T-cell (primary cell): ENCODE data around the gene CNIH4. TPM values are rescaled to one million over a fixed set of nuclear protein-coding genes. Genes with fewer than 3 reads are reported as not detected.
A peak's percentile ranks its signal among the peaks of the same experiment; 100 is the strongest.

Experiments
- ATAC-seq, 4 experiments: fragments of 200-7000 bp in 3 of 4; fragments of 150-1000 bp in 1 of 4; cut with Tn5 transposase; replicated peaks in 1 of 4; 1 replicate in 3 of 4; 2 replicates in 1 of 4; pipeline ENCODE4 v1.10.0; 2021; ENCODE audit warnings: moderate library complexity in 3 of 4, mild to moderate bottlenecking in 2 of 4, moderate number of reproducible peaks in 1 of 4
- CTCF ChIA-PET, 2 donors: fragments of 300-600 bp; sonication (Branson Sonifier 250); formaldehyde crosslinking; loops; one replicate each; lab custom pipeline; 2022; ENCODE audit warnings: antibody characterized with exemption in 2 of 2; lab: Charles Lee
- POLR2A ChIA-PET, 2 donors: fragments of 300-600 bp; sonication (Branson Sonifier 250); formaldehyde crosslinking; loops; one replicate each; lab custom pipeline; 2022; ENCODE audit warnings: antibody characterized with exemption in 2 of 2; lab: Charles Lee
- DNase-seq, 35 experiments: peaks; one replicate each; pipeline versions ENCODE4 v3.0.0 to v3.0.0-alpha.2; 2013 to 2023
- H3K27ac ChIP-seq: one replicate; pipeline ENCODE4 v1.5.1; 2013; ENCODE audit warnings: low read length
- H3K27me3 ChIP-seq, 2 experiments: replicated peaks in 1 of 2; 1 replicate in 1 of 2; 2 replicates in 1 of 2; pipeline versions ENCODE4 v1.6.1 to v1.7.0; 2013; ENCODE audit warnings: low read length in 1 of 2, mixed read lengths in 1 of 2; ENCODE audit not compliant: control insufficient read depth in 2 of 2, insufficient read depth in 2 of 2; ENCODE audit errors: extremely low read depth in 1 of 2
- H3K36me3 ChIP-seq, 2 donors: 1 replicate in 1 of 2; 2 replicates in 1 of 2; pipeline versions ENCODE4 v1.6.1 to v1.7.0; 2013; ENCODE audit warnings: low read length in 1 of 2; ENCODE audit not compliant: control insufficient read depth in 2 of 2, insufficient read depth in 1 of 2; ENCODE audit errors: extremely low read depth in 1 of 2
- H3K4me1 ChIP-seq, 2 experiments: 1 replicate in 1 of 2; 2 replicates in 1 of 2; pipeline versions ENCODE4 v1.6.1 to v1.7.0; 2013; ENCODE audit warnings: low read length in 2 of 2, mixed read lengths in 1 of 2; ENCODE audit not compliant: insufficient read depth in 2 of 2, control insufficient read depth in 1 of 2; ENCODE audit errors: extremely low read depth in 1 of 2
- H3K4me3 ChIP-seq, 2 donors: 1 replicate in 1 of 2; 2 replicates in 1 of 2; pipeline versions ENCODE4 v1.5.1 to v1.7.0; 2013; ENCODE audit warnings: mild to moderate bottlenecking in 2 of 2, low read length in 1 of 2, moderate library complexity in 1 of 2; ENCODE audit not compliant: control insufficient read depth in 1 of 2; ENCODE audit errors: extremely low read depth in 1 of 2
- H3K9me3 ChIP-seq: 2 replicates; pipeline ENCODE4 v1.7.0; 2013
- H3K27ac Mint-ChIP-seq, 2 donors: one replicate each; pipeline ENCODE4 v1.8.0; 2020 to 2021; ENCODE audit warnings: mild to moderate bottlenecking in 2 of 2, mixed read lengths in 2 of 2
- H3K27me3 Mint-ChIP-seq, 2 donors: one replicate each; pipeline ENCODE4 v1.8.0; 2021 to 2022; ENCODE audit warnings: mixed read lengths in 2 of 2
- H3K36me3 Mint-ChIP-seq: one replicate; pipeline ENCODE4 v1.8.0; 2021; ENCODE audit warnings: mixed read lengths
- H3K4me1 Mint-ChIP-seq, 3 donors: one replicate each; pipeline ENCODE4 v1.8.0; 2020 to 2022; ENCODE audit warnings: mixed read lengths in 3 of 3, mild to moderate bottlenecking in 1 of 3
- H3K4me3 Mint-ChIP-seq, 3 donors: one replicate each; pipeline ENCODE4 v1.8.0; 2020 to 2022; ENCODE audit warnings: mild to moderate bottlenecking in 3 of 3, mixed read lengths in 3 of 3, moderate library complexity in 3 of 3
- H3K9me3 Mint-ChIP-seq, 3 donors: one replicate each; pipeline ENCODE4 v1.8.0; 2020 to 2022; ENCODE audit warnings: mixed read lengths in 3 of 3
- WGBS: methylation state at CpG from one replicate; pipeline ENCODE4 v1.1.5; 2013; ENCODE audit warnings: missing lambda C conversion rate; ENCODE audit not compliant: insufficient coverage; 5-methylcytosine and 5-hydroxymethylcytosine counted together
- total RNA-seq, 35 experiments: library from RNA in 6 of 35; stranded (reverse) in 6 of 35; fragments of 120-200 nt in 1 of 35; gene quantifications; one replicate each; pipeline versions ENCODE4 v1.2.1 to v1.2.4 and lab custom pipeline; 2013 to 2026

Gene CNIH4
- total RNA-seq, 5 donors from 2014 or later (not counting 1 experiment from before 2014, with no cell fraction given): 25.9 to 40.9 (median 38.8) TPM

DNA sequence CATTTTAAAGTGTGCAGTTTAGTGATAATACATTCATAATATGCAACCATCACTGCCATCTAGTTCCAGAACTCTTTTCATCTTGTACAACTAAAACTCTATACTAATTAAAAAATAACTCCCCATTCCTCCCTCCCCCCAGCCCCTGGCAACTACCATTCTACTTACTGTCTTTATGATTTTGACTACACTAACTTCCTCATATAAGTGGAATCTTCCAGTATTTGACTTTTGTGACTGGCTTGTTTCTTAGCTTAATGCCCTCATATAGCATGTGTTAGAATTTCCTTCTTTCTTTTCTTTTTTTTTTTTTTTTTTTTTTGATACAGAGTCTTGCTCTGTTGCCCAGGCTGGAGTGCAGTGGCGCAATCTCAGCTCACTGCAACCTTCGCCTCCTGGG is 25.4 kb upstream of the CNIH4 start:
- H3K4me1 ChIP-seq: peaks cover 17 to 21% of the 10 kb centered on the region in 2 experiments
- Mint-ChIP-seq H3K4me3 (peak overlapping the region; percentile 53 to 98 (median 95)), H3K27ac (peak overlapping the region in 1 of 2 donors; percentile 100), H3K9me3 (no peaks in the 10 kb centered on the region), H3K27me3 (no peaks in the 10 kb centered on the region), H3K36me3 (peaks cover 4% of the 10 kb centered on the region), H3K4me1 (peaks cover 43 to 58% (median 51%) of the 10 kb centered on the region in 3 donors)
- H3K36me3 ChIP-seq: peaks cover 0 to 6% of the 10 kb centered on the region in 2 donors
- no CpG with 5 or more reads among the region's 2 CpGs for WGBS
- ChIA-PET CTCF (interaction anchor here (0.5 to 0.7 kb wide), 3 partner anchors 9 to 174 kb away, joined by 4 to 5 read pairs (median 4); no protein-coding TSS in a partner anchor), POLR2A (interaction anchor here (0.6 kb wide), 3 partner anchors 43 to 422 kb away, joined by 3 to 7 read pairs (median 4); no protein-coding TSS in a partner anchor)
- no peak overlapping the region for H3K27ac ChIP-seq
- DNase-seq: no peak
- H3K27me3 ChIP-seq: no peaks in the 10 kb centered on the region
- no peaks in the 10 kb centered on the region for H3K9me3 ChIP-seq
- ATAC-seq: no peak
- H3K4me3 ChIP-seq: no peak overlapping the region

DNA sequence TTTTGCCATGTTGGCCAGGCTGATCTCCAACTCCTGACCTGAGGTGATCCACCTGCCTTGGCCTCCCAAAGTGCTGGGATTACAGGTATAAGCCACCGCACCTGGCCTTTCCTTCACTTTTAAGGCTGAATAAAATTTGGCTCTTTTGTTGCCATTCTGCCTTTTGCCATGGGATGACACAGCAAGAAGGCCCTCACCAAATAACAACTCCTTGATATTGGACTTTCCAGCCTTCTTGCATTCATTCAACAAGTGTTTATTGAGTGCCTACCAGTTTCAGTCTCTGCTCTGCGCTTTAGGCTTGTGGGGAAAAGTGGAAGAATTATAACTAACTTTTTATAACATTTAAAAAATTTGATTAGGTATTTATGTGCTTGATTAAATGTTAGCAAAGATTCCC is 24.9 kb upstream of the CNIH4 start:
- POLR2A ChIA-PET: interaction anchor here in 1 of 2 donors (0.6 kb wide), 1 partner anchor 422 kb away, joined by 7 read pairs; no protein-coding TSS in a partner anchor

DNA sequence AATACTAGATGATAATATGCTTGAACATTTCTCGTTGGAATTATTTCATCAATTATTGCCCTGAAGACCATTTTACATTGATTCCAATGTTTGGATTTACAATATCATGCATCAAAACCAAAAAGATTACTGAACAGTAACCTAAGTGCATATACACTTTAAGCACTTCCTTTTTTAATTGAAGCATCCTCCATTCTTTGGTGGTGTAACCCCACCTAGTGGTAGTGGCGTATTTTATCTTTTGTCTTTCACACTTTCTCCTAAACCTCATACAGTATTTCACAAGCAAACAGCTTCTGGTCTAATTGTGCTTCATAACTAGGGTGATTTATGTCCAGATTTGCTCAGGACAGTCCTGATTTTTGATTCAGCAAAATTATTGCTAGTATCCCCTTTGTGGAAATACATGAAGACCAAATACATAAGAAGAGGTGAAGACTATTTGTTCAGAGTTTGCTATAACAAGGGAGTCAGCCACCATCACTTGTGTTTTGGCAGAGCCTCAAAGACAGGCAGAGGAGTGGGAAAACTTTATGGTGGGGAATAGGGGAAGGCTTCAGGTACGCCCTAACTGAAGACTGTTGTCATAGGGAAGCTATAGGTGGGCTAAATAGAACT is 23.3 kb upstream of the CNIH4 start:
- WGBS: 13% methylated on average over 1 of the region's 3 CpGs
- H3K4me3 Mint-ChIP-seq: no peak overlapping the region
- no peaks in the 10 kb centered on the region for H3K36me3 Mint-ChIP-seq
- Histone ChIP-seq H3K9me3 (no peaks in the 10 kb centered on the region), H3K27me3 (no peaks in the 10 kb centered on the region), H3K4me1 (peaks cover 15 to 17% of the 10 kb centered on the region in 2 experiments), H3K36me3 (no peaks in the 10 kb centered on the region), H3K4me3 (no peak overlapping the region), H3K27ac (peak overlapping the region; percentile 20)
- H3K27me3 Mint-ChIP-seq: no peaks in the 10 kb centered on the region
- no peaks in the 10 kb centered on the region for H3K9me3 Mint-ChIP-seq
- H3K27ac Mint-ChIP-seq: peak overlapping the region; percentile 77
- POLR2A ChIA-PET: interaction anchor here in 1 of 2 donors (0.6 kb wide), 1 partner anchor 143 kb away, joined by 4 read pairs; no protein-coding TSS in a partner anchor
- ATAC-seq: peak; percentile 35 to 46 (median 42)
- CTCF ChIA-PET: interaction anchor here (0.6 to 2.2 kb wide), 10 partner anchors 8 to 219 kb away, joined by 3 to 17 read pairs (median 3); partner anchors contain the start of gene FBXO28 (in 1 of the 2)
- peaks cover 31 to 43% (median 34%) of the 10 kb centered on the region in 3 donors for H3K4me1 Mint-ChIP-seq
- DNase-seq: peak in 12 of 35 experiments; percentile 8 to 76 (median 19)

More for the DNA sequence above, 24.9 kb upstream of the CNIH4 start:
- Histone ChIP-seq H3K4me3 (no peak overlapping the region), H3K27ac (no peak overlapping the region), H3K9me3 (no peaks in the 10 kb centered on the region), H3K27me3 (no peaks in the 10 kb centered on the region), H3K36me3 (peaks cover 0 to 4% of the 10 kb centered on the region in 2 donors), H3K4me1 (peaks cover 17 to 20% of the 10 kb centered on the region in 2 experiments)
- no peak overlapping the region for H3K27ac Mint-ChIP-seq
- H3K4me1 Mint-ChIP-seq: peaks cover 43 to 56% (median 48%) of the 10 kb centered on the region in 3 donors
- ATAC-seq: no peak
- peaks cover 4% of the 10 kb centered on the region for H3K36me3 Mint-ChIP-seq
- no peaks in the 10 kb centered on the region for H3K9me3 Mint-ChIP-seq
- H3K27me3 Mint-ChIP-seq: no peaks in the 10 kb centered on the region
- H3K4me3 Mint-ChIP-seq: peak overlapping the region in 1 of 3 donors; percentile 95
- CTCF ChIA-PET: interaction anchor here in 1 of 2 donors (0.6 kb wide), 1 partner anchor 16 kb away, joined by 4 read pairs; no protein-coding TSS in a partner anchor
- DNase-seq: no peak
- 100% methylated on average over 1 of the region's 2 CpGs for WGBS

DNA sequence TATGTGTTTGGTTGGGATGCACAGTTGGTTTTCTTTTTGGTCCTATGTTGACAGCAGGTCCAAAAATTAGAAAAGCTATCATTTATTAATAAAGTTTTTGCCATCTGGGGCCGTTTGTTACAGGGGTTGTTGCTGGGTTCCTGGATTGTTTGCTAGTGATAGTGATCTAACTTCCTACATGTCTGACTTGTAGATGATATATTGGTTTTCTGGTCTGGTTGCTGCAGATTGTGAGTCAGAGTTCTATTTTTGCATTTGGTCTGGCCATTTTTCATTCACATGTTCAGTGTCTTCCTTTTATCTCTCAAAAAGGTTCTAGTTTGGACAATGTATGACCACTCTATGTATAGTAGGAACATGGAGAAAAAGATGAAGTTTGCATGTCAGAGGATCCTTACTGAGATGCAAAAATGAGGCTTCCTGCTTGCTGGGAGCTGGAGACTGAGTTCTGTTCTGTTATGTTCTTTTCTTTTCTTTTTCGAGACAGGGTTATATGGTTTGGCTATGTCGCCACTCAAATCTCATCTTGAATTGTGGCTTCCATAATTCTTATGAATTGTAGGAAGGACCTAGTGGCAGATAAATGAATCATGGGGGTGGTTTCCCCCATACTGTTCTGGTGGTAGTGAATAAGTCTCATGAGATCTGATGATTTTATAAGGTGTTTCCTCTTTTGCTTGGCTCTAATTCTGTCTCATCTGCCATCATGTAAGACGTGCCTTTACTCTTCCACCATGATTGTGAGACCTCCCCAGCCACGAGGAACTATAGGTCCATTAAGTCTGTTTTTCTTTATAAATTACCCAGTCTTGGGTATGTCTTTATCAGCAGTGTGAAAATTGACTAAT is 22.5 kb upstream of the CNIH4 start:
- Histone ChIP-seq H3K36me3 (no peaks in the 10 kb centered on the region), H3K9me3 (no peaks in the 10 kb centered on the region), H3K27me3 (no peaks in the 10 kb centered on the region), H3K4me3 (no peak overlapping the region), H3K27ac (peak overlapping the region; percentile 20), H3K4me1 (peaks cover 8 to 10% of the 10 kb centered on the region in 2 experiments)
- peak overlapping the region; percentile 61 to 66 for H3K27ac Mint-ChIP-seq
- WGBS: no CpG with 5 or more reads among the region's 5 CpGs
- no peak overlapping the region for H3K4me3 Mint-ChIP-seq
- H3K36me3 Mint-ChIP-seq: no peaks in the 10 kb centered on the region
- no peaks in the 10 kb centered on the region for H3K27me3 Mint-ChIP-seq
- CTCF ChIA-PET: interaction anchor here (0.6 to 2.2 kb wide), 11 partner anchors 8 to 503 kb away, joined by 3 to 17 read pairs (median 3); no protein-coding TSS in a partner anchor
- DNase-seq (no peak), ATAC-seq (no peak)
- peaks cover 24 to 37% (median 29%) of the 10 kb centered on the region in 3 donors for H3K4me1 Mint-ChIP-seq
- POLR2A ChIA-PET: interaction anchor here in 1 of 2 donors (0.6 kb wide), 1 partner anchor 144 kb away, joined by 4 read pairs; no protein-coding TSS in a partner anchor
- no peaks in the 10 kb centered on the region for H3K9me3 Mint-ChIP-seq

DNA sequence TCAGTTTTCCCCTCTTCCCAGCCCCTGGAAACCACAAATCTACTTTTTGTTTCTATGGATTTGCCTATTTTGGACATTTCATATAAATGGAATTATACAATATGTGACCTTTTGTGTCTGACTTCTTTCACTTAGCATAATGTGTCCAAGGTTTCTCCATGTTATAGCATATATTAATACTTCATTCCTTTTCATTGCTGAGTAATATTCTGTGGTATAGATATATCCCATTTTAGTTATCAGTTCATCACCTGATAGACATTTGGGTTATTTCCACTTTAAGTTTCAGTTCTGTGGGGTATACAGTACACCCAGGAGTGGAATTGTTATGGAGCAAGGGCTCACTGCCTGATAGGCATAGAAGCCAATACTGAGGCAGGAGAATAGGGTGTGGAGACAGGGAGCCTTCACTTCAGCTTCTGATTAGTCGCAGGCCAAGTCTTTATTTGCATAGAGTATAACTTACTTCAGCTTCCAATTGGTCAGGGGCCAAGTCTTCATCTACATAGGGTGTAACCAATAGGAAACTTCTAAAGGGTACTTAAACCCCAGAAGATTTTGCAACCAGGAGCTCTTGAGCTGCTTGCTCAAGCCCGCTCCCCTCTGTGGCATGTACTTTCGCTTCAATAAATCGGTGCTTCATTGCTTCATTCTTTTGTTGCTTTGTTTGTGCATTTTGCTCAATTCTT is 18.4 kb upstream of the CNIH4 start:
- CTCF ChIA-PET: interaction anchor here in 1 of 2 donors (0.5 kb wide), 1 partner anchor 53 kb away, joined by 16 read pairs; no protein-coding TSS in a partner anchor
- peaks cover 4 to 20% (median 18%) of the 10 kb centered on the region in 3 donors for H3K4me1 Mint-ChIP-seq

More for the DNA sequence above, 18.4 kb upstream of the CNIH4 start:
- no peak overlapping the region for H3K4me3 ChIP-seq
- Mint-ChIP-seq H3K27me3 (no peaks in the 10 kb centered on the region), H3K4me3 (no peak overlapping the region), H3K9me3 (peaks cover 0 to 9% (median 0%) of the 10 kb centered on the region in 3 donors), H3K27ac (peak overlapping the region in 1 of 2 donors; percentile 48), H3K36me3 (no peaks in the 10 kb centered on the region)
- no peaks in the 10 kb centered on the region for H3K36me3 ChIP-seq
- WGBS: 86% methylated on average over 3 of the region's 4 CpGs
- DNase-seq: no peak
- H3K27me3 ChIP-seq: peaks cover 0 to 5% of the 10 kb centered on the region in 2 experiments
- H3K4me1 ChIP-seq: peaks cover 0 to 6% of the 10 kb centered on the region in 2 experiments
- ATAC-seq: no peak
- H3K27ac ChIP-seq: no peak overlapping the region
- POLR2A ChIA-PET: interaction anchor here in 1 of 2 donors (0.7 kb wide), 1 partner anchor 21 kb away, joined by 3 read pairs; no protein-coding TSS in a partner anchor
- H3K9me3 ChIP-seq: no peaks in the 10 kb centered on the region
